ENCODE data around the gene CLMN.

CLMN gene

GRCh38 chr14:95318399-95319311 is 1.1 kb downstream of the CLMN start:
- no peak for DNase-seq

- DNase-seq = no peak
These were observed 1.8 kb downstream of the CLMN start for GRCh38 chr14:95317817-95318343.

GRCh38 chr14:95316821-95317220 is 2.9 kb downstream of the CLMN start:
- no peak for DNase-seq

- no peak for DNase-seq
These were observed 4.1 kb downstream of the CLMN start for GRCh38 chr14:95315579-95315978.

- no peak for DNase-seq
These were observed 4.6 kb downstream of the CLMN start for GRCh38 chr14:95315156-95315555.

GRCh38 chr14:95314609-95315008 is 5.1 kb downstream of the CLMN start:
- peak in 1 of 2 donors; percentile 8 for DNase-seq

GRCh38 chr14:95313707-95314106 is 6.0 kb downstream of the CLMN start:
- DNase-seq = peak in 1 of 2 donors; percentile 31

- DNase-seq = no peak
These were observed 6.5 kb downstream of the CLMN start for GRCh38 chr14:95313190-95313589.

- no peak for DNase-seq
These were observed 7.4 kb downstream of the CLMN start for GRCh38 chr14:95312311-95312710.

GRCh38 chr14:95311752-95312151 is 8.0 kb downstream of the CLMN start:
- peak in 1 of 2 donors; percentile 8 for DNase-seq

- no peak for DNase-seq
These were observed 8.9 kb downstream of the CLMN start for GRCh38 chr14:95310635-95311380.

- no peak for DNase-seq
These were observed 10.3 kb downstream of the CLMN start for GRCh38 chr14:95309261-95310051.

- no peak for DNase-seq
These were observed 11.6 kb downstream of the CLMN start for GRCh38 chr14:95308073-95308472.

GRCh38 chr14:95307402-95308041 is 12.2 kb downstream of the CLMN start:
- DNase-seq = no peak

GRCh38 chr14:95305940-95306339 is 13.8 kb downstream of the CLMN start:
- DNase-seq = no peak

GRCh38 chr14:95305145-95305544 is 14.6 kb downstream of the CLMN start:
- DNase-seq = no peak

GRCh38 chr14:95304342-95304741 is 15.4 kb downstream of the CLMN start:
- DNase-seq = no peak

- no peak for DNase-seq
These were observed 16.2 kb downstream of the CLMN start for GRCh38 chr14:95303552-95303951.

- no peak for DNase-seq
These were observed 16.8 kb downstream of the CLMN start for GRCh38 chr14:95302667-95303506.

GRCh38 chr14:95301527-95302187 is 18.1 kb downstream of the CLMN start:
- DNase-seq = no peak

Data from bone marrow (tissue), 2 donors.